Activated CD4-positive, alpha-beta T cell treated with anti-CD3 and anti-CD28 coated beads, Interleukin-2, amount 50 U/mL, for 48 hours (primary cell): ENCODE measurements around the gene COL18A1.
"Not testable (repeated sequence)": the region's sequence is repeated elsewhere in the genome, so short reads cannot be mapped to it uniquely, and the experiment has no call there.

ENCODE experiments used
- DNase-seq, 2 experiments: peaks; one replicate each; pipeline ENCODE4 v3.0.0-alpha.2; 2020

Gene COL18A1

GRCh38 chr21:45442686-45443594, 38.0 kb downstream of the COL18A1 start:
- not testable (repeated sequence) for DNase-seq

GRCh38 chr21:45443595-45444181, 38.7 kb downstream of the COL18A1 start:
- no peak for DNase-seq

DNA sequence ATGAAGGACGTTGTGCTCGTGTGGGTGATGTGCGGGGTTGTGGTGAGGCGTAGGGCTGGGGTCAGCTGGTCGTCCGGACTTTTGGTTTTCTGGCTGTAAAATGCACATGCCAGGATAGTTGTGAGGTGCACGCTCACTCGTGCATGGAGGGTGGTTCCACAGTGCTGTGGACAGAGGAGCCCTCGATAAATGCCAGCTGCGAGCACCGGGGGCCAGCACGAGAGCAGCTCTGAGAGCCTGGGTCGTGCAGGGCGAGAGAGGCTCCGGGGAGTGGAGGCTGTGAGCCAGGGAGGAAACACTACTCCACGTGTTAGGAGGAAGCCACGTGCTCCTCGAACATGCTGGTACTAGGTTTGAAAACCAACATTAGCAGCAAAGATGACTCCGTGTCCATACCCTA, 39.4 kb downstream of the COL18A1 start:
- no peak for DNase-seq

DNA sequence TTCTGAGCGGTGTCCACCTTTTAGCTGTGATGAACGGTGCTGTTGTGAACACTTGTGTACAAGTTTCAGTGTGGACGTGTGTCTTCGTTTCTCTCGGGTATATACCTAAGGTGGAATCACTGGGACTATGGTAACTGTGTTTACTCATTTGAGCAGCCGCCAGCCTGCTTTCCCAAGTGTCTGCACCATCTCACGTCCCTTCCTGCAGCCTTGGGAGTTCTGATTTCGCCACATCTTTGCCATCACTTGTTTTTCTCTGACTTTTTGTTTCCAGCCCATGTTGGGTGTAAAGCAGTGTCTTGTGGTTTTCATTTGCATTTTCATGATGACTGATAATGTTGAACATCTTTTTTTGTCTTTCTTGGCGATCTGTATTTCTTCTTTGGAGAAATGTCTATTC, 40.4 kb downstream of the COL18A1 start:
- DNase-seq = no peak

GRCh38 chr21:45447821-45448220, 42.9 kb downstream of the COL18A1 start:
- DNase-seq = no peak

DNA sequence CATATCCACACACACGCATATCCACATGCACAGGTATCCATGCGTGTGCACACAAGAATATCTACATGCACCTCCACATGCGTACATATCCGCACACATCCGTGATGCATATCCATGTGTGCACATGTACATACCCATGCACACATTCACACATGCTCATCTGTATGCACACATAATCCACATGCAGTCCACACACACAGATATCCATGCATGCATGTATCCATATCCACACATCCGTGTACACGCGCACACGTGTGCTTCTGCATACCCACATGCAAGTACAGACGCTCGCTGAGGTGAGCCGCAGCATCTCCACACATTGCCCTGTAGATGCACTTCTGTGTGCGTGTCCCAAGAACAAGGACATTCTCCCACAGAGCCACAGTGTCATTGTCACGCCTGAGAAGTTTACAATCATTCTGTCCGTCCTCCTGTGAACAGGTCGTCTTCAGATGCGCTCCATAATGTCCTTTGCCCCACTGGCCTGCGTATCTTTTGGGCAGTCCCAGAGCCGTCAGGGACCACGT, 43.4 kb downstream of the COL18A1 start:
- DNase-seq = no peak

DNA sequence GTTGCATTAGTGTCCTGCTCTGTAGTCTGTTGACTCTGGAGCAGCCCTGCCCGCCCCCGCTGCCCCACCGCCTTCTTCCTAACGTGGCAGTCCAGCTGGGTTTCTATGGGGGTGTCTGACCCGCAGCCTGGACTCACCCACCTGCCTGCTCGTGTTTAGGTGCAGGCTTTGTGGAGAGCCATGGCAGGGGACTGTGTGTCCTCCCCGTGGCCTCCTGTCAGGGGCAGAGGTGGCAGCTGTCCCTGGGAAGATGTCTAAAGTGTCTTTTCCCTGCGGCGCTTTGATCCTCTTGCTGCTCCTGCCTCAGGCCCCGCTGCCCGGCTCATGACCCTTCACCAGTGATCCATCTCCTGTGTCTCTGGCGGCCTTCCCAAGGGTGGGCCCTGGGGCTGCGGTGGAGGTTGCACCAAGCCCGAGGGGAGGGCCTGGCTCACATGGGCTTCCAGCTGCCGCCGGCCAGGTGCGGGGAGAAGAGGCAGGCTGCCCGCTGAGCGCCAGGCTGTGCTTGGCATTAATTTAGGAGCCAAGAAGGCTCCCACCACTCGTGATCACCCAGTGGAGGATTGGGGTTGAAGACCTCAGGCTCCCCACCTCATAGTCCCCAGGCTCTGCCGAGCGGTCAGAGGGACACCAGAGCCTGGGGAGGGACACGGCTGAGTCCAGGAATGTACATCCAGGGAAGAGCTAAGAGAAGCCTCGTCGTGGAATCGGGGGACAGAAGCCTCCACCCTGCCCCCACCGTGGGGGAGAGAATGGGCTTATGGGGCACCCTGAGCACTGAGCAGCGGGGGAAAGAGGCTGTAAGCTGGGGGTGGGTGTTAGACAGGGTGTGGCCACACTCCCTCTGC, 44.1 kb downstream of the COL18A1 start:
- no peak for DNase-seq

DNA sequence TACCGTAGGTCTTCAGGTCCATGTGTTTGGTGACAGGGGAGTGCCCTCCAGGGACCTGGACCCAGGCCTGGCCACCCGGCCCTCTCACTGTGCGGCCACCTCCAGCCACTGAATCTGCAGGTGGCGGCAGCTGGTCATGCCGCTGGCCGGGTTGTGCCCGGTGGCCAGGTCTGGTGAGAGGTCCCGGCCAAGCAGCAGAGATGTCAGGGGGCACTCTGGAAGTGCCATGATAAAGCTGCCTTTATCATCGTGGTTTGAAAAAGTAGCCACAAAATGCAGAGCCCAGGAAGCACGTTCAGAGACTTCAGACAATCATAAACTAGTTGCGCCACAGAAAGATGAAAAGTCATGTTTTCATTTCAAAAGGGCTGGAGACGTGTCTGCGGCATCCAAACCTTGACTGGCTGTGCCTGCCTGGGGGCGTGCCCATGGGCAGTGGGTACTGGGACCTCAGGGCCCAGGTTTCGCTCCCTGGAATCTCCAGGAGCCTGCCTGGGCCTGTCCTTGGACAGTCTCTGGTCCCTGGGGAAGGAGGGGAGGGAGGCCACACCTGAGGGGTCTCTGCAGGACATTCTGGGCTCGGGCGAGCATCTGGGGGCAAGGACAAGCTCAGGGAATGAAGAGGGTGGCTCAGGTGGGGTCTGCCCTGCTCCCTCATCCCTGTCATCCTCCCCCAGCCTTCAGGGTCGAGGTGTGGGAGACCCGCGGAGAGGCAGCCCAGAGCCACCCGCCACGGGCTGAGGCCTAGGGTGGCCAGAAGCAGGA, 44.9 kb downstream of the COL18A1 start:
- no peak for DNase-seq

DNA sequence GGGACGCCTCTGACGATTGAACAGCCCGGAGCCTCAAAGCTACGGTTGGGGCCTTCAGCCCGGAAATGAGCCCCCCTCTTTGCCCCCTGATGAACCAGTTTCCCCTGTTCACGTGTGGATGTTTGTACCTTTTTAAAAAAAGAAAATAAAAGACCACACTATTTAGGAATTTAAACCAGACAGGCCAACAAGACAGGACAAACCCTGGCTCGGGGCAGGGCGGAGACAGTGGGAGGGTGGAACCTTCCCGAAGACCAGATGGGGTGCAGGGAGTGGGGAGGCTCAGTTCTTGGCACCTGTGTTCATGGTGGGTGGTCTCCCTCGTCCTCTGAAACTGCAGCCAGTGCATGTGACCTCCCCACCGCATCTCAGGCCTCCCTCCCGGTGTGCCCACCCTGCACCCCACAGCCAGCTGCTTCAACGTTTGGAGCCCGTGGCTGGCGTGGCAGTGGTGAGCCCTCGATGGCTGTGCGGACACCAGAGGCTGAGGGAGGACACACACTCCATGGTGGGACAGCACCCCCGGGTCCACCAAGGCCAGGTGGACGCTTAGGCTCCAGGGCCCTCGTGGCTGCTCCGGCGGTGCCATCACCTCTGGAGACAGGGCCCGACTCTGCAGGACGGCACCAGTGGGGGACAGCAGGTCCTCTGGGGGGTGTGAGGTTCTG, 45.6 kb downstream of the COL18A1 start:
- no peak for DNase-seq

DNA sequence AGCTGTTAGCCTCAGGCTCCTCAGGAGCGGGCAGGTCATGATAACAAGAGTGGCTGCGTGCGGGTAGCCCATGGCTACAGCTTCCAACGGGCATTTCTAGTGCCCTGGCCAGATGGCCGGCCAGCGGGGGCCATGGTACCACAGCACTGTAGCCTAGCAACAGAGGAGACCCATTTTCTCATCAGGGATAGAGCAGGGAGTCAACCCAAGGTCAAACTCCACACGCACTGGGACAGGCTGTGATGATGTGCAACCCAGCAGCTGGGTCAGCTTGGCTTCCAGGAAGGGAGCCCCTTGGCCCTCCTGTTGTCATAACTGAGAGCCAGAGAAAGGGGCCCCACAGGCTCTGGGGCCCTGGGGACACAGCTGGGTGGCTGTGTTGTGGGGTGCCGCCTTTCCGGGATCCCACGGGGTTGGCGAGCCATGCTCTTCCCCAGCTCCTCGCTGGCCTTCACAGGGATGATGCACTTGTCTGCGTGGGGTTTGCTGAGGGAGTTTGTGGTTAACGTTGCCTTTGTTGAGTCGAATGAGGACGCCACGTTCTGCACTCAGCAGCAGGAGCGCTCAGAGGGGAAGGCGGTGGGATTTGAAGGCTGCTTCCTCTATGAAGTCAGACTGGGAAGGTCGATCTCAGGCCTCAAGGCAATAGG, 46.3 kb downstream of the COL18A1 start:
- DNase-seq = no peak

DNA sequence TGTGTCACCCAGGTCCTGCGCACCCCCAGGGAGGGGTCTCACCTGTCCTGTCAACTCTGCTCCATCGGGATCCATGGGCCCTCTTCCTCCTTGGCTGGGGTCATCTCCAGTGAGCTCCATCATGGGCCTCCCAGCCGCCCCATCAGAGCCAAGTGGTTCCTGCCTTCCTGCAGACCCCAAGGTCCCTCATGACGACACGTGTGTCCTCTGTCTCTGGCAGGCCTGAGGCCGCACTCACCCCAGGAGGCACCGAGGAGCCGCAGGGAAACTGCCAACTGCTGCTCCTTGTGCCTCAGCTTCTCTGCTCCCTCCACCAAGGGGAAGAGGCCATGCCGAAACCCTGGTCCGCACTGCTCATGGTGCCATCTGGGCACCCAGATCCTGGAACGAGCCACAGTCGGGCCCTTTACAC, 46.8 kb downstream of the COL18A1 start:
- DNase-seq = no peak

GRCh38 chr21:45452696-45453307, 47.8 kb downstream of the COL18A1 start:
- no peak for DNase-seq

GRCh38 chr21:45453308-45453950, 48.5 kb downstream of the COL18A1 start:
- no peak for DNase-seq

GRCh38 chr21:45454060-45454925, 49.3 kb downstream of the COL18A1 start:
- no peak for DNase-seq

DNA sequence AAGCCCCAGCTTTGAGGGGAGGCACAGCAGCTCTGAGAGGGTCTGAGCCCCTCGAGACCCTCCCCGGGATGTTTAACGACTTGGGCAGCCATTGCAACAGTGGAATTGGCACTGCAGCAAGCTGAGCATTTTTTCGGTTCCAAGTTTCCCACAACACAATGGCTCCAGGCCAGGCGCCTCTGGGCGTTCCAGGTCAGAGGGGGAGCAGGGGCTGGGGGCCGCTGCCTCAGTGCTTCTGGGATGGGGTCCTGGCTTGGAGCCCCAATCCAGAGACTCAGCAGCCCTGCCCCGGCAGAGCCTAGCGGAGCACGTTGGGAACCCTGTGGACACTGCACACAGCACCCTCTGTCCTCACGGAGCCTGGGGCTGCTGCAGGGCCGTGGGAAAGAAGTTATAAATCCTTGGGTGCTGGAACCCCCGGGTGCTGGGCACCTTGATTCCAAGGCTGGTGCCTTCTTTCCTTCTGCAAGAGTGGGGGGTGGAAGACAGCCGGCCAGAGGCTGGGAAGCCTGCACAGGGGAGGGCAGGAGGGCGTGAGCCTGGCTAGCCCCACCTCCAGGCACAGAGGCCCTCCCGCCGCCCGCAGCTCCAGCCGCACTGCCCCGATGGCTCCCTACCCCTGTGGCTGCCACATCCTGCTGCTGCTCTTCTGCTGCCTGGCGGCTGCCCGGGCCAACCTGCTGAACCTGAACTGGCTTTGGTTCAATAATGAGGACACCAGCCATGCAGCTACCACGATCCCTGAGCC, 50.1 kb downstream of the COL18A1 start:
- no peak for DNase-seq

GRCh38 chr21:45455674-45456583, 51.0 kb downstream of the COL18A1 start:
- DNase-seq = no peak

- DNase-seq = no peak
Measured at GRCh38 chr21:45456584-45457160, 51.7 kb downstream of the COL18A1 start.
